HEK293T (cell line): ENCODE results near the gene CCDC102A.

Experiments used
- CTCF ChIA-PET: fragments of 350-600 bp; formaldehyde crosslinking; extraction: SDS; loops from one replicate; lab custom pipeline; 2021; ENCODE audit warnings: antibody characterized with exemption, inconsistent platforms; lab: Yijun Ruan, JAX
- POLR2A ChIA-PET: fragments of 350-600 bp; formaldehyde crosslinking; extraction: SDS; loops from one replicate; lab custom pipeline; 2020; ENCODE audit warnings: antibody characterized with exemption, inconsistent platforms; lab: Yijun Ruan, JAX
- DNase-seq: peaks from one replicate; pipeline ENCODE4 v3.0.0; 2012; ENCODE audit warnings: mixed read lengths; ENCODE audit errors: extremely low spot score
- ARNT ChIP-seq: fragments of 450-650 bp; IDR thresholded peaks from 2 replicates; pipeline ENCODE4 v1.6.1; 2017; ENCODE audit warnings: mild to moderate bottlenecking
- BHLHE40 ChIP-seq: fragments of 450-650 bp; IDR thresholded peaks from 2 replicates; pipeline ENCODE4 v1.6.1; 2016; ENCODE audit warnings: mild to moderate bottlenecking, moderate library complexity, borderline replicate concordance
- CTBP1 ChIP-seq: fragments of 450-650 bp; IDR thresholded peaks from 2 replicates; pipeline ENCODE4 v1.6.1; 2016; ENCODE audit warnings: borderline replicate concordance
- ELF4 ChIP-seq: fragments of 450-650 bp; IDR thresholded peaks from 2 replicates; pipeline ENCODE4 v1.6.1; 2017; ENCODE audit warnings: antibody characterized with exemption
- FOXA1 ChIP-seq: fragments of 450-650 bp; IDR thresholded peaks from 2 replicates; pipeline ENCODE4 v1.6.1; 2016; ENCODE audit warnings: mild to moderate bottlenecking
- FOXK2 ChIP-seq: fragments of 450-650 bp; IDR thresholded peaks from 2 replicates; pipeline ENCODE4 v1.6.1; 2016; ENCODE audit warnings: mild to moderate bottlenecking
- FOXM1 ChIP-seq: fragments of 450-650 bp; IDR thresholded peaks from 2 replicates; pipeline ENCODE4 v1.6.1; 2017; ENCODE audit warnings: mild to moderate bottlenecking, borderline replicate concordance
- HDGF ChIP-seq: fragments of 450-650 bp; IDR thresholded peaks from 2 replicates; pipeline ENCODE4 v1.6.1; 2017; ENCODE audit warnings: antibody characterized with exemption, borderline replicate concordance
- L3MBTL2 ChIP-seq: fragments of 450-650 bp; conservative IDR thresholded peaks from 2 replicates; pipeline ENCODE4 v1.6.1; 2016; ENCODE audit warnings: mild to moderate bottlenecking
- LEF1 ChIP-seq: fragments of 450-650 bp; IDR thresholded peaks from 2 replicates; pipeline ENCODE4 v1.6.1; 2017; ENCODE audit warnings: mild to moderate bottlenecking, borderline replicate concordance
- NFRKB ChIP-seq: fragments of 450-650 bp; IDR thresholded peaks from 2 replicates; pipeline ENCODE4 v1.6.1; 2016; ENCODE audit warnings: mild to moderate bottlenecking, moderate library complexity
- PKNOX1 ChIP-seq: fragments of 450-650 bp; IDR thresholded peaks from 2 replicates; pipeline ENCODE4 v1.6.1; 2016
- SP1 ChIP-seq: fragments of 450-650 bp; IDR thresholded peaks from 2 replicates; pipeline ENCODE4 v1.6.1; 2017
- SUZ12 ChIP-seq: fragments of 450-650 bp; IDR thresholded peaks from 2 replicates; pipeline ENCODE4 v1.6.1; 2016; ENCODE audit warnings: mild to moderate bottlenecking
- TARDBP ChIP-seq: fragments of 450-650 bp; IDR thresholded peaks from 2 replicates; pipeline ENCODE4 v1.6.1; 2016
- ZNF384 ChIP-seq: fragments of 450-650 bp; IDR thresholded peaks from 2 replicates; pipeline ENCODE4 v1.6.1; 2016

Gene CCDC102A

GRCh38 chr16:57498031-57498430 lies 38.3 kb downstream of the CCDC102A start:
- CTCF ChIA-PET = no interaction called here
- DNase-seq = no peak
- POLR2A ChIA-PET = no interaction called here
- no peak for TF ChIP-seq L3MBTL2
- no peak for TF ChIP-seq ARNT
- TF ChIP-seq FOXA1 = no peak
- TF ChIP-seq FOXK2 = no peak
- TF ChIP-seq HDGF = no peak
- TF ChIP-seq TARDBP = no peak
- no peak for TF ChIP-seq ZNF384
- TF ChIP-seq SUZ12 = no peak
- TF ChIP-seq SP1 = no peak
- TF ChIP-seq CTBP1 = no peak
- TF ChIP-seq LEF1 = no peak
- no peak for TF ChIP-seq NFRKB
- no peak for TF ChIP-seq ELF4
- TF ChIP-seq FOXM1 = no peak

GRCh38 chr16:57497121-57497520 lies 39.2 kb downstream of the CCDC102A start:
- DNase-seq = no peak
- TF ChIP-seq L3MBTL2 (no peak), ELF4 (no peak), SP1 (no peak), FOXK2 (no peak), ZNF384 (no peak), FOXA1 (no peak), ARNT (no peak)
- ChIA-PET POLR2A (no interaction called here), CTCF (no interaction called here)

- DNase-seq = no peak
- ChIA-PET POLR2A (no interaction called here), CTCF (no interaction called here)
- no peak for TF ChIP-seq BHLHE40
- no peak for TF ChIP-seq SP1
- TF ChIP-seq NFRKB = no peak
- no peak for TF ChIP-seq CTBP1
- TF ChIP-seq ZNF384 = no peak
- TF ChIP-seq TARDBP = no peak
- TF ChIP-seq HDGF = no peak
These were observed 42.6 kb downstream of the CCDC102A start for GRCh38 chr16:57493767-57494166.

- no peak for TF ChIP-seq ZNF384
- TF ChIP-seq NFRKB = no peak
- no peak for TF ChIP-seq FOXA1
- TF ChIP-seq ARNT = no peak
- no peak for TF ChIP-seq FOXM1
- TF ChIP-seq HDGF = no peak
- no peak for TF ChIP-seq L3MBTL2
- no peak for TF ChIP-seq LEF1
- TF ChIP-seq PKNOX1 = no peak
- TF ChIP-seq CTBP1 = no peak
- TF ChIP-seq TARDBP = no peak
- no peak for DNase-seq
- POLR2A ChIA-PET = interaction anchor here (2.0 kb wide), 1 partner anchor 42 kb away, joined by 7 read pairs; the partner anchor contains the start of genes CIAPIN1 and COQ9
- CTCF ChIA-PET = interaction anchor here (1.7 kb wide), 1 partner anchor 31 kb away, joined by 5 read pairs; no protein-coding TSS in a partner anchor
These were observed 47.1 kb downstream of the CCDC102A start for GRCh38 chr16:57489229-57489628.

- no peak for DNase-seq
- ChIA-PET POLR2A (interaction anchor here (0.9 to 1.4 kb wide), 5 partner anchors 25 to 204 kb away, joined by 3 to 4 read pairs (median 3); partner anchors contain the start of genes CIAPIN1, COQ9 and POLR2C), CTCF (interaction anchor here (1.2 kb wide), 1 partner anchor 33 kb away, joined by 5 read pairs; no protein-coding TSS in a partner anchor)
- TF ChIP-seq LEF1 (no peak), NFRKB (no peak), CTBP1 (no peak), FOXK2 (no peak), SUZ12 (no peak), ZNF384 (no peak), ARNT (no peak), HDGF (no peak), FOXM1 (no peak), FOXA1 (no peak), ELF4 (no peak), L3MBTL2 (no peak), BHLHE40 (no peak), PKNOX1 (no peak), TARDBP (no peak), SP1 (no peak)
These were observed 49.2 kb downstream of the CCDC102A start for GRCh38 chr16:57486858-57487834.

- POLR2A ChIA-PET = interaction anchor here (0.8 to 1.4 kb wide), 6 partner anchors 24 to 203 kb away, joined by 3 to 5 read pairs (median 3); partner anchors contain the start of genes CIAPIN1 and COQ9
- TF ChIP-seq FOXA1 = no peak
- TF ChIP-seq L3MBTL2 = no peak
- TF ChIP-seq FOXM1 = 0 out of 2 replicates have a peak, but pooled peaks have one; percentile 12
- TF ChIP-seq ELF4 = no peak
- CTCF ChIA-PET = interaction anchor here (1.0 to 1.2 kb wide), 2 partner anchors 24 to 34 kb away, joined by 3 to 5 read pairs; partner anchors contain the start of gene POLR2C
- peak; percentile 95 for DNase-seq
These were observed 50.2 kb downstream of the CCDC102A start, which contains the start of gene DOK4 for GRCh38 chr16:57485916-57486857. Gene DOK4, minus strand, starts transcription at chr16:57486493. Its CDS starts 6,986 bp downstream, at chr16:57479507.
